HG03175 (cell line): Measurements from ENCODE around the gene POLR1E.

Experiments used
- ATAC-seq: cut with Tn5 transposase; IDR thresholded peaks from one replicate; pipeline ENCODE4 v1.9.1; 2021; ENCODE audit warnings: mild to moderate bottlenecking, moderate library complexity; ENCODE audit not compliant: unreplicated experiment

POLR1E gene, protein sequence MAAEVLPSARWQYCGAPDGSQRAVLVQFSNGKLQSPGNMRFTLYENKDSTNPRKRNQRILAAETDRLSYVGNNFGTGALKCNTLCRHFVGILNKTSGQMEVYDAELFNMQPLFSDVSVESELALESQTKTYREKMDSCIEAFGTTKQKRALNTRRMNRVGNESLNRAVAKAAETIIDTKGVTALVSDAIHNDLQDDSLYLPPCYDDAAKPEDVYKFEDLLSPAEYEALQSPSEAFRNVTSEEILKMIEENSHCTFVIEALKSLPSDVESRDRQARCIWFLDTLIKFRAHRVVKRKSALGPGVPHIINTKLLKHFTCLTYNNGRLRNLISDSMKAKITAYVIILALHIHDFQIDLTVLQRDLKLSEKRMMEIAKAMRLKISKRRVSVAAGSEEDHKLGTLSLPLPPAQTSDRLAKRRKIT

DNA sequence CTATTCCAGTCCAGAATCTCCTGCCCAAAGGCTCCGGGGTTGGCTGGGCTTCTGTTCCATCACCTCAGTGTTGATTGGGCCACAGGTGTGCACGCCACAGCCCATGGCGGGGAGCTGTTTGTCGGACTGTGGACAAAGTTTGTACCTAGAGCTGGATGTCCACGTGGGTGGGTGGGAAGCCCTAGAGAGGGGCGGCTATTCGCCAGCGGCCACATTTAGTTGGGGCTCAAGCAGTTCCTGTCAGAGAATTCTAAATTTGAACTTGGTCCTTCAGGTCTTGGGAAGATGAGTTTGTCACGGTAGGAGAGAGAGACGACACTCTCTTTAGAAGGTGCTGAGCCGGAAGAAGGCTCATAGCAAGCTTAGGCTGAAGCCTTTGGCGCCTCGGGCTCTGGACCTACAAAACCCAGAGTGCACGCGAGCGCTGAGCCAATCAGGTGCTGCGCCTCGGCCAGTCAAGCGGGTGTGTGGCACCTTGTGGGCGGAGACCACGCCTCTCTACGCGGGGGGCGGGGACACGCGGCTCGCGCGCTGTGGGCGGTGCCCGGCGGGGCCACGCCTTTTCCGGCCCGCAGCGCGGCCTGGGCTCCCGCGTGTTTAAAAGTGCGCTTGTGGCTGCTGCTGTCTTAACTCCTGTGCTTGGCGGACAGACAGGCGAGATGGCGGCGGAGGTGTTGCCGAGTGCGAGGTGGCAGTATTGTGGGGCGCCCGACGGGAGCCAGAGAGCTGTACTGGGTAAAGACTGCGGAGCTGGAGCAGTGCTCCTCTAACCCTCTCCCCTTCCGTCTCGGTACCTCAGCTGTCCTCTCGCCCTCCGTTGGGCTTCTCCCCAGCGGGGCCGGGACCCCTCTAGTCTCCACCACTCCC, at the start of gene POLR1E:
Gene POLR1E, plus strand, starts transcription at position 560 of the 867 bp plus-strand sequence. Its CDS starts 100 bp downstream, at position 660.
- ATAC-seq: peak; percentile 96

DNA sequence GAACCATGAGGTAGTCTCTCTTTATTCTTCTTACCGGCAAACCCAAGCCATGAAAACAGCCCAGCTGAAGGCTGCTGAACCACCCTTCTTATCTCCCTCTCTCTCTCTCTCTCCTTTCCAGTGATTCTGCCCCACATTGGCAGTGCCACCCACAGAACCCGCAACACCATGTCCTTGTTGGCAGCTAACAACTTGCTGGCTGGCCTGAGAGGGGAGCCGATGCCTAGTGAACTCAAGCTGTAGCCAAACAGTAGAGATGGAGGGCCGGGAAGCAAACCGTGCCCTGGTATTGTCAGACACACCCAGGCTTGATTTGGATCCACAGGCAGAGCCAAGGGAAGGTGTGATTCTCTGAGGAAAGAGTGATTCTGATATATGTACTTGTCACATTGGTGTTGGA, 49.2 kb upstream of the POLR1E start:
- no peak for ATAC-seq

DNA sequence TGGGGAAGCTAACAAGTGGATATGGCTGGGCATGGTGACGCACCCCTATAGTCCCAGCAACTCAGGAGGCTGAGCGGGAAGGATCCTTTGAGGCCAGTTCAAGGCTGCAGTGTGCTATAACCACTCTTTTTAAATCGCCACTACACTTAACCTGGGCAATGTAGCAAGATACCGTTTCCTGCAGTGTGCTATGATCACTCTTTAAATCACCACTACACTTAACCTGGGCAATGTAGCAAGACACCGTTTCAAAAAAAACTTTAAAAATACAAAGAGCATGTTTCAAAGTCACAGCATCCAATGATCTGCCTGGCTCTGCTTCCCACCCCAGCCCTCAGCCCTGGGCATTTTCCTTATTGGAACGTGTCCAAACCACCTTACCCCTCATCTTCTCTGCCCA, 48.7 kb upstream of the POLR1E start:
- ATAC-seq: no peak

DNA sequence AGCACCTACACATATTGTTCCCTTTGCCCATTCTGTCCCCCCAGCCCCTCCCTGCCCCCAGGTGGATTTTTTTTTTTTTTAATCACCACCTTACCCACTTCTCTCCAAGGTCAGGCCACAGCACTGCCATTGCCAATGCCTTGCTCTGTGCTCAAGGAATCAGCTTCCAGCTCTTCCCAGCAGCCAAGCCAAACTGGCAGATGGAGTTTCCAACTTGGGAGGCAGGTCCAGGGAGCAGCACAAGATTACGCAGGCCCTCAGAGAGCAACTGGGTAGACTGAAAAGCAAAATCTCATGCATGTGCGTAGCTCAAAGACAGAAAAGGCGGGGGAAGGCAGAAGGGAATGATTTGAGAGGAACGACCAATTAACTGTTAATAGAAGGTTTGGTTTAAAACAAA, 48.1 kb upstream of the POLR1E start:
- no peak for ATAC-seq

DNA sequence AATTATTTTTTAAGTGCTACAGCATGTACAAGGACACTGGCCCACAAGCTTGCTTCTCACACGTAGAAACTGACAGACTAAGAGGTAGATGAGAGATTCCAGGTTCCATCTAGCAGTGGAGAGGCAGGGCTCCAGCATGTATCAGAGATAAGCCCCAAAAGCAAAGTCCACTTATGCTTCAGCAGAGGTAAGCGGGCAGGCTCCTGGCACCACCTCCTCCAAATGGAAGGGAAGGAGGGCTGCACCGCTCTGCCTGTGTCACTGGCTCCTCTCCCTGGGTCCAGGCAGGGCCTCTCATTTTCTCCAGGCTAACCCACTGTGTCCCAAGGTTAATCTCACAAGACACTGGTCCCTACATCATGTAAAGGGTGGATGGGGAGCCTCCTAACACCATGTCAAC, 47.4 kb upstream of the POLR1E start:
- no peak for ATAC-seq

DNA sequence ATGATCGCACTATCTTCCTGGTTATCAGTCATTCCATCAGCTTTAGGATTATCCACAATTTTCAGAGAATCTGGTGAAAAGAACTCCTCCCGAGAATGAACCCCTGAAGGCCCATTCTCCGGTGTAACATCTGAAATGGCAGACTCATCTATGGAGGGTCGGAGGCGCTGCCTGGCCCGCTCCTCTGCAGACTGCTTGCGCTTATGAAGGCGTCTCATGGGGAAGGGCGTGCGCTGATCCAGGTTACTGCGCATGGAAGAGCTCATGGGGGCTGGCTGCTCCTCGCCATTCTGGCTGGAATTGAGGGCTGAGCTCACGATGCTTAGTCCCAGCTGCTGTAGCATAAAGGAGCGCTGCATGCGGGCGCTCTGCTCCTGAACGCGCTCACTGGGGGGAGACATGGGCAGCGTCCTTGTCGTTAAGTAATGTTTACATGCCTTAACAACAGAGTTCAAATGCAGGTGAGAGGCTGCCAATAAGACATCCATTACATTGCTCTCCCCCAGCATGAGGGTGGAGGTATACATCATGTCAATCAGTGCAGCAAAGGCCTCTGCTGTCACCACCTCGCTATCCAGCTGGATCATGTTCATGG, 43.9 kb upstream of the POLR1E start:
- ATAC-seq: no peak

DNA sequence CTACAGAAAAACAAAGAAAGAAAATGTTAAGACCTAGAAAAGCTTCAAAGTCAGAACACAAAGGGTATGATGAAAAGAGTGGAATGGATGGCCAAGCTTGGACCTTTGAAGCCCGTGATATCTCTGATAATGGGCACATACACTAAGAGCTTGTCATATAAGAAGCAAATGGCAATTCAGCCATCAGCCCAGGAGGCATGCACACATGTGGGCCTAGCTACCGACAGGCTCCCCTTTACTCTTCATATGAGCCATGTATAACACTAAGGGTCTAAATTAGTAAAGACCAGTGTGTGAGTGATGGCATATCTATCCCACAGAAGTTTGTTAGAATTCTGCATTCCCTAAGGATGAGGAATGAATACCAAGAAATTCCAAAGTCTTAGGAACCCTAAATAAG, 43.2 kb upstream of the POLR1E start:
- ATAC-seq: no peak

DNA sequence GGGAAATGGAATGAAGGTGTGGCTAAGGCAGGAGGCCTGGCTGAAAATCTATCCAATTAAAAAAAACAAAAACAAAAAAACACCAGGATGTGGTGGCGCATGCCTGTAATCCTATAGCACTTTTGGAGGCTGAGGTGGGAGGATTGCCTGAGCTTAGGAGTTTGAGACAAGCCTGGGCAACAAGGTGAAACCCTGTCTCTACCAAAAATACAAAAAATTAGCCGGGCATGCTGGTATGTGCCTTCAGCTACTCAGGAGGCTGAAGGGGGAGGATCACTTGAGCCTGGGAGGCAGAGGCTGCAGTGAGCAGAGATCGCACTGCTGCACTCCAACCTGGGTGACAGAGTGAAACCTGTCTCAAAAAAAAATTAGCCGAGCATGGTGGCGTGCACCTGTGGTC, 42.2 kb upstream of the POLR1E start:
- ATAC-seq: no peak

DNA sequence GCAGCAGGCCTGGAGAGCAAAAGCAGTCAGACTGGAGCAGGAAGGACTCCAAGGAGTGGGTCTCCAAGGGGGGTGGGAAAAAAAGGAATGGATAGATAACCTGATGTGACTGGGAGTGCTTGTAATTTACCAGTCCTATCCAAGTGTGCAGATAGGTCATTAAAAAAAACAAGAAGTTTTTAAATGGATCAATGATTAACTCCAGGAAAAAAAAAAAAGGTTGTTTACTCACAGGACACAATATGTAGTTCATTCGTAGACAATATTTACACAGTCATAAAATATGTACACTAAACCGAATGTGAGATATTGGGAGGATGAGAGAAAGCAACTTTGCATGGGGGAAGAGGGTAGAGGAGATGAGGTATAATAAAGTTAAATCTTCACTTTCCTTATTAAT, 40.9 kb upstream of the POLR1E start:
- ATAC-seq: no peak

DNA sequence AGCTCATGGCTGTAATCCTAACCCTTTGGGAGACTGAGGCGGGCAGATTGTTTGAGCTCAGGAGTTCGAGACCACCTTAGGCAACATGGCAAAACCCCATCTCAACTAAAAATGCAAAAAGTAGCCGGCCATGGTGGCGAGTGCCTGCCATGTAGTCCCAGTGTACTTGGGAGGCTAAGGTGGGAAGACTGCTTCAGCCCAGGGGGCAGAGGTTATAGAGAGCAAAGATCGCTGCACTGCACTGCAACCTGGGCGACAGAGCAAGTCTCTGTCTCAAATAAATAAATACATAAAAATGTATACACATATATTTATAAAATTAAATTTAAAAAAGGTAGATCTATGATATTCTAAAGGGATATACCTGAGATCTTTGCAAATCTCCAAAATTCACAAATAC, 39.9 kb upstream of the POLR1E start:
- ATAC-seq: no peak

DNA sequence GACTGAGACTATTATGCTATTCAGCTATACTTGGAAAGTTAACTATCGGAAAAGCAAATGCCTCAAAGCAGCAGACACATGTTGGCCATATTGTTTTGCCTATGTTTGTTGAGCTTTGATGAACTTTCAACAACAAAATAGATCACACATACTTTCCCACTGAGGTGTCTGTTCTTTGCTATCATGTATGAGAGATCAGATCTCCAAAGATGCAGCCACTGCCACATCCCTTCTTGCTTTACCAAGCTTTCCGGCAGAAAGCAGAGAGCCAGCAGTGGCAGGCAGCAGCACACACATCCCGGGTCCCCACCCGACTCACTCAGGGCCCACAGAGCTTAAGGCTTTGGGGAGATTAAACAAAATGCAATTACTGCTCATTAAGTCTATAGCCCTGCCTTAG, 39.3 kb upstream of the POLR1E start:
- no peak for ATAC-seq

DNA sequence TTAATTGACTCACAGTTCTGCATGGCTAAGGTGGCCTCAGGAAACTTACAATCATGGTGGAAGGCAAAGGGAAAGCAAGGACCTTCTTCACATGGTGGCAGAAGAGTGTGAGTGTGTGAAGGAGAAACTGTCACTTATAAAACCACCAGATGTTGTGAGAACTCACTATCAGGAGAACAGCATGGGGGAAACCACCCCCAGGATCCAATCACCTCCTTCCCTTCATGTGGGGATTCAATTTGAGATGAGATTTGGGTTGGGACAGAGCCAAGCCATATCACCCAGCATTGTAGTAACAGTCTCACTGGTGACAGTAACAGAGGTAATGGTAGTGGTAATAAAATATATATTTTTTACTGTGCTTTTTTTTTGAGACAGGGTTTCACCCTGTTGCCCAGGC, 38.6 kb upstream of the POLR1E start:
- ATAC-seq: no peak

DNA sequence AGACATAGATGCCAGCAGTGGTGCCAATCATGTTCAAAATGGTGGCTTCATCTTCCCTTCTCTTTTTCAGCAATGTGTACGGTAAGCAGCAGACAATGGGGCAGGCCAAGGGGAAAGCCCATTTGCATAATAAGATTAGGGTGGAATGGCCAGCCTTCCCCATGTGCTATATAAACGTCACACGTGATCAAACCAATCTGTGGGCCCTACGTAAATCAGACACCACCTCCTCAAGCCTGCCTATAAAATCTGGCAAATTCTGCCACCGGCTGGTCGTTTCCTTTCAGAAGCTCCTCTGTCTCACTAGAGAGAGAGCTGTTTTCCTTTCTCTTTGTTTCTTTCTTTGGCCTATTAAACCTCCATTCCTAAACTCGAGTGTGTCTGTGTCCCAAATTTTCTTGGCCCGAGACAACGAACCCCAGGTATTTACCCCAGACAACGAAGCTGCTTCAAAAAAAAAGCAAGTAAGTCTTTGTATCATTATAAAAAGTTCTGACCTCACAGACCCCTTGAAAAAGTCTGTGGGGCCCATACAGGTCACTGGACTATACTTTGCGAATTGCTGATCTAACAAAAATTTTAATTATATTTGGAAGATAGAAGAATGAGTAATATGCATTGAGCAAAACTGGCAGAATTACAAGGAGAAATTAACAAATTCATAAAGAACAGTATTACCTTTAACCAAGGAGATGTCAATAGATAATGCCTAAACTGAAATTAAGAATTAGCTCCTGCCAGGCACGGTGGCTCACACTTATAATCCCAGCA, 35.7 kb upstream of the POLR1E start:
- no peak for ATAC-seq

DNA sequence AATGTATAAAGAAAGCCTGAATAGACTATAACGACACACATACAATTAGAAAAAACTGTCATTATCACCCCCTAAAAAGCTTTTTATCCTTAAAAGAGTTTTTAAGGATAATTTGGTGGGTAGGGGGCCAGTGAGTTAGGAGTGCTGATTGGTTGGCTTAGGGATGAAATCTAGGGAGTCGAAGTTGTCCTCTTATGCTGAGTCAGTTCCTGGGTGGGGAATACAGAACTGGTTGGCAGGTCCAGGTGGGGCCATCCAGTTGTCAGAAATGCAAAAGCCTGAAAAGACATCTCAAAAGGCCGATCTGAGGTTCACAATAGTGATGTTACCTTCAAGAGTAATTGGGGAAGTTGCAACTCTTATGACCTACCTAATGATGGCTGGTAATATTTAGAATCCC, 34.1 kb upstream of the POLR1E start:
- ATAC-seq: no peak

DNA sequence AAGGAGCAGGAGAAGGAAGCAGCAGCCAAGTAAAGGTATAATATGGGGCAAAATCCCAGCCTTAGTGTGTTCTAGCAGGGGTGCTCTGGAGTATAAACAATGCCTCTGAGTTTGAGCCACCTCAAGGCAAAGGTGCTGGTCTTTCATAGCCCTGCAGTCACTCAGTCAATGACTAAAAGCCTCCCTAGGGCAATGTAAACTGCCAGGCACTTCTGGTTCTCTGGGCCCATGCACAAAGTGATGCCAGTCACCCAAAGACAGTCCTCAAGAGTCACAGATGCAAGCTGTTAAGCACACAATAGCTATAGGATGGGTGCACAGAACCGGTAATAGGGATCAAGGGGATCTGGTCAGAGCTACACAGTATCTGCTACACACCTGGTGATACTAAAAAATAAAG, 33.1 kb upstream of the POLR1E start:
- ATAC-seq: no peak

DNA sequence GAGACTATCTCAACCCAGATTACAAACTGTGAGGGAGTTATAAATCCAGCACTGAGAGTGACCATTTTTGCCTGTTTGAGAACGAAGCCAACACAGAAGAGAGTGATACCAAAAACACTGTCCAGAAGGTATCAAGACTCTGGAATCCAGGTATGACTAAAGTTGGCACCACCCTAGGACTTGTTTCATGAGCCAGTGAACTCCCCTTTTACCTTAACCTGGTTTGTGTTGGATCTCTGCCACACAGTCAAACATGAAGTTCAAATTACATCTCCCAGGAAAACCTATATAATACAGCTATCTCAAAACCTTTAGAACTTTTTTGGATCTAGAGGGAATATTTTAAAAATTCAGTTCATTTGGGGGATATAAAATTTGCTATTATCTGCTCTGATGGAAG, 31.9 kb upstream of the POLR1E start:
- ATAC-seq: no peak

DNA sequence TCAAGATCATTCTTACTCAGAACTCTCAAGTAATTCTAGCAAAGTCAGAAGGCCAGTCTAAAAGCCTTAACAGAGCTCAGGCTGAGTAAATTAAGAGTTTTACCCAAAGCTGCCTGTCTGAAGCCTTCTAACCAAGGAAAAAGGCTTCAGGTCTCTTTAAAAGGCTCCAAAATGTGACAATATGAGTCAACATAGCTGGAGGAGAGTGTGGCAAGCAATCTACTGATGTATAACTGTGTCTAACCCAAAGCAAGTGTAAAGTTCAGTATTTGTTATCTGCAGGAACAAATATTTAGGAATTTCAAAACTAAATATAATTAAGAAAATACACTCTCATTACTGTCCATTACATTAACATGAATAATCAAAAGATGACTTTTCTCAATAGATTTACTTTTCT, 31.5 kb upstream of the POLR1E start:
- no peak for ATAC-seq

DNA sequence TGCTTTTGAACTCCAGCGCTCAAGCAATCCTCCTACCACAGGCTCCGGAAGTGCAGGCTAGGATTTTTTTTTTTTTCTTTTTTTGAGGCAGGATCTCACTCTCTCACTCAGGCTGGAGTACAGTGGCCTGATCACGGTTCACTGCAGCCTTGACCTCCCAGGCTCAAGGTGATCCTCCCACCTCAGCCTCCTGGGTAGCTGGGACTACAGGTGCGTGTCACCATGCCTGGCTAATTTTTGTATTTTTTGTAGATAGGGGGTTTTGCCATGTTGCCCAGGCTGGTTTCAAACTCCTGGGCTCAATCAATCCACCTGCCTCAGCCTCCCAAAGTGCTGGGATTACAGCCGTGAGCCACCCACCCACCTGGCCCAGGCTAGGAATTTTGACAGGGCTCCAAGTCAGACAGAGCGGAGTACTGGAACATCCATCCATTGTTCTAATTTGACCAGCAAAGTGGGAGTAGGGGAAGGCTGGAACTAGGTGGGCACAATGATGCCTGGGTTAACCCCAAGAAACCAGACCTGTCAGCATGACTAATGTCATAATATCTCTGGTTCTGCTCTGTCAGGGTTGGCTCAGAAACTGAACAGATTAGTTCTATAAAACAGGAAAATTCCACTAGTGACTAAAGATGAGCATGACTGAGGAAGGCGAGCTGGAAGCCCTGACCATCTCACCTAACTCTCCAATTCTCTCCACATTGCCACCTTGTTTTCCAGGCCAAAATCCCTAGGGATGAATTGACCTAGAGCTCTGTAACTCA, 29.7 kb upstream of the POLR1E start:
- no peak for ATAC-seq

DNA sequence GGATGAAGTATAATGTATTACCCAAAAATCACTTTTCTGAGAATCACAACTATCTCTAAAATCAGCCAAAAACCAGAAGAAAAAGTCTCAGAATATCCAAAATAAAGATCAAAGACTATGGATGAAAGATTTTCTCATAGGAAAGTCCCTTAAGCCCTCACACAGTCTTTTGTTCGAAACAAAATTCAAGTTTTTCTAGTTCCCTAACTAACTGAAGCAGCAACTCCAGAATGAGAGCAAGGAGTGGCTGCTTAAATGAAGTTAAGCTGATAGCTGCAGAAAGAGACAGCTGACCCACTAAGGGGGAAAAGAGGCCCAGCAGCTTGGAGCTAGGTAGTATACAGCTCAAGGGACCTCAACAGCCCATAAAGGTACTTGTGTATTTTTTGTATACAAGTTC, 28.9 kb upstream of the POLR1E start:
- no peak for ATAC-seq

DNA sequence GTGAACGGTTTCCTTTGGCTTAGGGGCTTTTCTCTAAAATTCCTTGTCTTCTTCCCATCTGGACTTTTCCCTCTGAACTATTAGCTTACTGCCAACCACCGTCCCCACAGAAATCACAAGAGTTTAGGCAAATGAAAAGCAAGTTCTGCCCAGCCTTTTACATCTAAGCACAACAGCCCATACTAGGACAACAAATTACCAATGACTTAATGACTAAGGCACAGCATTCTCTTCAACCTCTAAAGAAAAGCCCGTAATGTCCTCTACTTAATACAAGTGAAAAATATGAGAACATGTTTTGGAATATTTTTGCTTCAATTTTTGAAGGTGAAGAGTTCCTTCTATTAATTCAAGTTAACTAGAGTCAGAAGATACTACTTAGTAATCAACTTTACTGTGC, 21.7 kb upstream of the POLR1E start:
- ATAC-seq: no peak
